Endothelial cell of umbilical vein (primary cell): ENCODE measurements around the gene LDLRAD4. TPM values are rescaled to one million over a fixed set of nuclear protein-coding genes. Genes with fewer than 3 reads are reported as not detected.

Source experiments
- BruUV-seq: library from RNA; stranded (reverse); fragments of 400-500 nt; replicated peaks from 2 replicates; lab custom pipeline; 2021; lab: Mats Ljungman, UMichigan
- CTCF ChIA-PET: fragments of 300-600, 350-600 bp; sonication (Branson Sonifier 250); formaldehyde crosslinking; loops from one replicate; lab custom pipeline; 2021; ENCODE audit warnings: antibody characterized with exemption, inconsistent platforms; lab: Charles Lee
- POLR2A ChIA-PET: fragments of 300-600, 350-600 bp; sonication (Branson Sonifier 250); formaldehyde crosslinking; loops from one replicate; lab custom pipeline; 2021; ENCODE audit warnings: antibody characterized with exemption, inconsistent platforms; lab: Charles Lee
- DNase-seq: peaks from one replicate; pipeline ENCODE4 v3.0.0-alpha.2; 2011; ENCODE audit warnings: low read depth, low spot score
- FAIRE-seq: peaks from 2 replicates; lab custom pipeline; 2011; peaks lifted over from hg19 to GRCh38; lab: Jason Lieb, UNC
- H2AFZ ChIP-seq: 2 replicates; pipeline ENCODE4 v1.6.0; 2012; ENCODE audit warnings: low read depth, low read length, control low read depth, inconsistent platforms
- H3K27ac ChIP-seq: 2 replicates; pipeline ENCODE4 v1.5.1; 2011; ENCODE audit warnings: low read depth, mild to moderate bottlenecking, control low read depth, low read length, moderate library complexity; ENCODE audit not compliant: insufficient read depth
- H3K27me3 ChIP-seq, 2 experiments: 2 replicates each; pipeline versions ENCODE4 v1.6.0 to v1.6.1; 2011; ENCODE audit warnings: low read length in 2 of 2, mixed read lengths in 1 of 2; ENCODE audit not compliant: control insufficient read depth in 2 of 2, insufficient read depth in 2 of 2
- H3K36me3 ChIP-seq, 2 experiments: 2 replicates in 1 of 2; 3 replicates in 1 of 2; pipeline ENCODE4 v1.5.1; 2011; ENCODE audit warnings: low read length in 2 of 2, mild to moderate bottlenecking in 1 of 2, moderate library complexity in 1 of 2; ENCODE audit not compliant: control insufficient read depth in 2 of 2, insufficient read depth in 2 of 2; ENCODE audit errors: extremely low read depth in 1 of 2
- H3K4me1 ChIP-seq: 3 replicates; pipeline ENCODE4 v1.5.1; 2011; ENCODE audit warnings: mild to moderate bottlenecking, low read length; ENCODE audit not compliant: control insufficient read depth, insufficient read depth; ENCODE audit errors: extremely low read depth
- H3K4me2 ChIP-seq: 2 replicates; pipeline ENCODE4 v1.6.1; 2011; ENCODE audit warnings: low read length, control low read depth, mixed read lengths; ENCODE audit not compliant: insufficient read depth
- H3K4me3 ChIP-seq, 3 experiments: fragments of 200-600 bp in 1 of 3; sonication (generic), shearing (Covaris generic) in 1 of 3; replicated peaks in 1 of 3; 2 replicates each; pipeline ENCODE4 v1.5.1; 2011 to 2016; ENCODE audit warnings: control low read depth in 3 of 3, low read length in 3 of 3, mild to moderate bottlenecking in 2 of 3, inconsistent platforms in 1 of 3, low read depth in 1 of 3, moderate library complexity in 1 of 3; ENCODE audit not compliant: insufficient read depth in 1 of 3
- H3K79me2 ChIP-seq: 2 replicates; pipeline ENCODE4 v1.6.0; 2012; ENCODE audit warnings: low read length, inconsistent platforms; ENCODE audit not compliant: control insufficient read depth, insufficient read depth
- H3K9ac ChIP-seq: replicated peaks from 2 replicates; pipeline ENCODE3; 2011; ENCODE audit warnings: low read length, control low read depth; ENCODE audit not compliant: insufficient read depth; ENCODE audit errors: extremely low read depth
- H3K9me1 ChIP-seq: replicated peaks from 3 replicates; pipeline ENCODE4 v1.6.0; 2011; ENCODE audit warnings: mild to moderate bottlenecking, low read length; ENCODE audit not compliant: control insufficient read depth, insufficient read depth; ENCODE audit errors: extremely low read depth
- H3K9me3 ChIP-seq: replicated peaks from 2 replicates; pipeline ENCODE4 v1.5.1; 2012; ENCODE audit warnings: low read length, inconsistent platforms; ENCODE audit not compliant: control insufficient read depth, insufficient read depth
- H4K20me1 ChIP-seq: replicated peaks from 2 replicates; pipeline ENCODE3; 2011; ENCODE audit warnings: mild to moderate bottlenecking, low read length; ENCODE audit not compliant: control insufficient read depth, insufficient read depth; ENCODE audit errors: extremely low read depth
- CTCF ChIP-seq, 2 donors: IDR thresholded peaks; 1 replicate in 1 of 2; 2 replicates in 1 of 2; pipeline ENCODE4 v1.5.1; 2011; ENCODE audit warnings: low read length in 2 of 2, mild to moderate bottlenecking in 2 of 2, moderate library complexity in 2 of 2, control low read depth in 1 of 2, inconsistent platforms in 1 of 2, low read depth in 1 of 2; ENCODE audit not compliant: insufficient read depth in 1 of 2; ENCODE audit errors: extremely low read depth in 1 of 2
- EZH2 ChIP-seq: IDR thresholded peaks from 2 replicates; pipeline ENCODE4 v1.6.1; 2012; ENCODE audit warnings: borderline replicate concordance, low read depth, mild to moderate bottlenecking, moderate library complexity, low read length, inconsistent platforms; ENCODE audit not compliant: severe bottlenecking
- FOS ChIP-seq: IDR thresholded peaks from 2 replicates; pipeline ENCODE4 v1.6.1; 2011; ENCODE audit warnings: mild to moderate bottlenecking, low read length, moderate library complexity, borderline replicate concordance; ENCODE audit not compliant: insufficient read depth
- GATA2 ChIP-seq: IDR thresholded peaks from 2 replicates; pipeline ENCODE4 v1.7.0; 2011; ENCODE audit warnings: low read depth, mild to moderate bottlenecking, moderate library complexity, mixed read lengths, low read length; ENCODE audit not compliant: insufficient read length, insufficient read depth
- JUN ChIP-seq: IDR thresholded peaks from 2 replicates; pipeline ENCODE4 v1.6.1; 2011; ENCODE audit warnings: borderline replicate concordance, low read depth; ENCODE audit not compliant: insufficient read length, insufficient read depth
- MAX ChIP-seq: IDR thresholded peaks from 2 replicates; pipeline ENCODE4 v1.6.1; 2011; ENCODE audit not compliant: insufficient read depth, insufficient read length
- MYC ChIP-seq: IDR thresholded peaks from one replicate; pipeline ENCODE4 v1.6.1; 2011; ENCODE audit warnings: mild to moderate bottlenecking, low read depth, low read length
- POLR2A ChIP-seq: IDR thresholded peaks from 2 replicates; pipeline ENCODE4 v1.6.1; 2012; ENCODE audit warnings: low read depth, mild to moderate bottlenecking, control low read depth, low read length
- POLR2AphosphoS5 ChIP-seq: IDR thresholded peaks from 2 replicates; pipeline ENCODE4 v1.6.1; 2012; ENCODE audit warnings: low read depth, mild to moderate bottlenecking, control low read depth, low read length, moderate library complexity; ENCODE audit not compliant: insufficient read depth
- dilution Hi-C: fragments of 300-500 bp; cut with MboI; formaldehyde crosslinking; loops from one replicate; pipeline ENCODE4 v1.15.0; 2019; ENCODE audit warnings: low sequenced_read_pairs; ENCODE audit not compliant: extremely low pct_ligation_motif_present
- intact Hi-C: fragments of 100-400 bp; cut with micrococcal nuclease; formaldehyde crosslinking; loops from one replicate; pipeline ENCODE4 v1.10.0; 2022
- polyA plus RNA-seq, 4 experiments: library from polyadenylated mRNA; depleted of rRNA in 3 of 4; stranded (reverse) in 3 of 4; unstranded in 1 of 4; fragments of >200 nt; gene quantifications; 2 replicates each; pipeline versions ENCODE4 v1.2.1 to v1.2.3, GENCODE V29; 2011 to 2012; ENCODE audit warnings: missing spikeins in 1 of 4
- total RNA-seq: library from RNA; stranded (reverse); gene quantifications from 2 replicates; pipeline ENCODE4 v1.2.3, GENCODE V29; 2021

LDLRAD4 gene
- total and polyA plus RNA-seq, 2 donors (not counting 3 experiments of a cell fraction or from before 2014, with no cell fraction given): 5.2 to 6.5 TPM

- POLR2A ChIA-PET: no interaction called here
Measured at GRCh38 chr18:13491138-13491537, 272.6 kb downstream of the LDLRAD4 start.

GRCh38 chr18:13492314-13492713 is 273.8 kb downstream of the LDLRAD4 start:
- TF ChIP-seq JUN (no peak), GATA2 (no peak), FOS (no peak), EZH2 (no peak), MAX (no peak), POLR2A (no peak), POLR2AphosphoS5 (no peak), CTCF (IDR thresholded peaks at IDR 0.05; ENCODE audit: extremely low read depth in 1 of 2, insufficient read depth in 1 of 2, low read depth in 1 of 2, low read length in 2 of 2) (no peak), MYC (no peak)
- no peak overlapping the region for H3K4me2 ChIP-seq
- CTCF ChIA-PET: interaction anchor here (1.4 to 2.5 kb wide), 2 partner anchors 10 to 44 kb away, joined by 3 to 6 read pairs; no protein-coding TSS in a partner anchor
- intact Hi-C loops (no loop called here), dilution Hi-C loops (no loop called here)
- H3K9me1 ChIP-seq: no peaks in the 10 kb centered on the region
- H3K27me3 ChIP-seq: no peaks in the 10 kb centered on the region
- no peak overlapping the region for H3K9ac ChIP-seq
- no peak for FAIRE-seq
- H3K27ac ChIP-seq: no peak overlapping the region
- POLR2A ChIA-PET: no interaction called here
- no peaks in the 10 kb centered on the region for H3K9me3 ChIP-seq
- H3K4me3 ChIP-seq: no peak overlapping the region
- no peaks in the 10 kb centered on the region for H3K36me3 ChIP-seq
- peaks cover 9% of the 10 kb centered on the region for H3K4me1 ChIP-seq
- no peak overlapping the region for H2AFZ ChIP-seq
- no peaks in the 10 kb centered on the region for H4K20me1 ChIP-seq
- no peak for DNase-seq
- H3K79me2 ChIP-seq: no peaks in the 10 kb centered on the region
- no TSS peak for BruUV-seq

More at GRCh38 chr18:13491138-13491537, 272.6 kb downstream of the LDLRAD4 start:
- no peak overlapping the region for H3K4me2 ChIP-seq
- dilution Hi-C loops (no loop called here), intact Hi-C loops (no loop called here)
- no peak overlapping the region for H3K9ac ChIP-seq
- TF ChIP-seq MAX: no peak
- no peak for TF ChIP-seq JUN
- TF ChIP-seq EZH2: no peak
- CTCF ChIA-PET: interaction anchor here (2.5 kb wide), 1 partner anchor 11 kb away, joined by 6 read pairs; no protein-coding TSS in a partner anchor
- no peak for FAIRE-seq
- H3K9me1 ChIP-seq: no peaks in the 10 kb centered on the region
- no peaks in the 10 kb centered on the region for H4K20me1 ChIP-seq
- no peaks in the 10 kb centered on the region for H3K27me3 ChIP-seq
- H3K79me2 ChIP-seq: no peaks in the 10 kb centered on the region
- no TSS peak for BruUV-seq
- no peak overlapping the region for H3K4me3 ChIP-seq
- no peaks in the 10 kb centered on the region for H3K36me3 ChIP-seq
- peaks cover 5% of the 10 kb centered on the region for H3K4me1 ChIP-seq
- no peak overlapping the region for H3K27ac ChIP-seq
- no peaks in the 10 kb centered on the region for H3K9me3 ChIP-seq
- DNase-seq: no peak
- H2AFZ ChIP-seq: no peak overlapping the region
